CD8-positive, alpha-beta memory T cell (primary cell): ENCODE results near the gene RORB. TPM values are rescaled to one million over a fixed set of nuclear protein-coding genes. Genes with fewer than 3 reads are reported as not detected.

Source experiments
- CTCF ChIA-PET: fragments of 350-600 bp; sonication (Branson Sonifier 250); formaldehyde crosslinking; loops from one replicate; lab custom pipeline; 2021; ENCODE audit warnings: antibody characterized with exemption; lab: Charles Lee
- POLR2A ChIA-PET: fragments of 350-600 bp; sonication (Branson Sonifier 250); formaldehyde crosslinking; loops from one replicate; lab custom pipeline; 2021; ENCODE audit warnings: antibody characterized with exemption; lab: Charles Lee
- DNase-seq, 5 donors: peaks; one replicate each; pipeline versions ENCODE4 v3.0.0 to v3.0.0-alpha.2; 2020 to 2022; ENCODE audit warnings: mixed read lengths in 1 of 5
- H3K27ac ChIP-seq: one replicate; pipeline ENCODE4 v1.7.0; 2013; ENCODE audit warnings: low read depth, mild to moderate bottlenecking, low read length, moderate library complexity
- H3K27me3 ChIP-seq: 2 replicates; pipeline ENCODE4 v1.7.0; 2013; ENCODE audit warnings: low read length, mild to moderate bottlenecking; ENCODE audit not compliant: insufficient read depth, poor library complexity, severe bottlenecking
- H3K36me3 ChIP-seq: 2 replicates; pipeline ENCODE4 v1.7.0; 2013; ENCODE audit warnings: mild to moderate bottlenecking, low read length, moderate library complexity; ENCODE audit not compliant: insufficient read depth
- H3K4me1 ChIP-seq: 2 replicates; pipeline ENCODE4 v1.7.0; 2013; ENCODE audit warnings: mild to moderate bottlenecking, low read length, moderate library complexity; ENCODE audit not compliant: insufficient read depth
- H3K4me3 ChIP-seq: 2 replicates; pipeline ENCODE4 v1.7.0; 2013; ENCODE audit warnings: mild to moderate bottlenecking, low read length
- H3K9me3 ChIP-seq: 2 replicates; pipeline ENCODE4 v1.7.0; 2013; ENCODE audit warnings: mild to moderate bottlenecking, low read length
- H3K27ac Mint-ChIP-seq, 8 donors: one replicate each; pipeline ENCODE4 v1.8.0; 2020 to 2021; ENCODE audit warnings: mixed read lengths in 8 of 8, mild to moderate bottlenecking in 6 of 8, inconsistent platforms in 3 of 8, moderate library complexity in 3 of 8
- H3K27me3 Mint-ChIP-seq, 2 donors: one replicate each; pipeline ENCODE4 v1.8.0; 2020 to 2021; ENCODE audit warnings: mixed read lengths in 2 of 2, mild to moderate bottlenecking in 1 of 2, moderate library complexity in 1 of 2
- H3K36me3 Mint-ChIP-seq, 3 donors: one replicate each; pipeline ENCODE4 v1.8.0; 2020 to 2021; ENCODE audit warnings: mixed read lengths in 3 of 3, inconsistent platforms in 1 of 3, mild to moderate bottlenecking in 1 of 3
- H3K4me1 Mint-ChIP-seq, 3 donors: one replicate each; pipeline ENCODE4 v1.8.0; 2020 to 2021; ENCODE audit warnings: mixed read lengths in 3 of 3, inconsistent platforms in 1 of 3, mild to moderate bottlenecking in 1 of 3
- H3K4me3 Mint-ChIP-seq, 7 donors: one replicate each; pipeline ENCODE4 v1.8.0; 2020 to 2021; ENCODE audit warnings: mixed read lengths in 7 of 7, mild to moderate bottlenecking in 6 of 7, moderate library complexity in 4 of 7, inconsistent platforms in 2 of 7
- H3K9me3 Mint-ChIP-seq, 5 donors: one replicate each; pipeline ENCODE4 v1.8.0; 2020 to 2022; ENCODE audit warnings: mixed read lengths in 5 of 5, mild to moderate bottlenecking in 3 of 5, moderate library complexity in 2 of 5, inconsistent platforms in 1 of 5
- polyA plus RNA-seq: library from polyadenylated mRNA; unstranded; fragments of 300-500 nt; fragmentation: Illumina TruSeq; gene quantifications from one replicate; pipeline ENCODE4 v1.2.3, GENCODE V29; 2021
- total RNA-seq, 2 experiments: library from RNA; stranded (reverse); gene quantifications; one replicate each; pipeline ENCODE4 v1.2.3, GENCODE V29; 2021

RORB gene
- total and polyA plus RNA-seq, 3 experiments from 2014 or later: 0.05 TPM; not detected in 2

DNA sequence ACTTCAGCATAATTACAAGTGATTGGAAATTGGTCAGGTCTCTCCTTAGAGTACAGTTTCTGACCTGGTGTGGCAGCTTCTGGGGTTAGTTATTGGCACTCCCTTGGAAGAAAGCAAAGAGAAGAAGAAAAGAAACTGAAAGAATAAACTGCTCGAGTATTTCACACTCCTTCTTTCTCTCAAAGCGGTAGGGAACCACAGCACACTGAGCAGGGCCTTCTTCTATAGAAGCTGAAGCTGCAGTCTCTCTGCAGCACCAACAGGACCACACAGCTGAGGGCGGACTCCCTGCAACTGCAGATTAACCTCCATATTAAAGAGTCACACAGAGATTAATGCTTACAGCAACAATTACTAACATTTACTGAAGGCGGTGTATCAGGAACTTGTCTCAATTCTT is 238.6 kb downstream of the RORB start:
- no peaks in the 10 kb centered on the region for H3K36me3 ChIP-seq
- CTCF ChIA-PET: no interaction called here
- peak overlapping the region in 1 of 8 donors; percentile 22 for H3K27ac Mint-ChIP-seq
- no peaks in the 10 kb centered on the region for H3K9me3 ChIP-seq
- no peak overlapping the region for H3K4me3 ChIP-seq
- no peaks in the 10 kb centered on the region for H3K4me1 ChIP-seq
- no peak for DNase-seq
- peaks cover 0 to 7% (median 3%) of the 10 kb centered on the region in 3 donors for H3K4me1 Mint-ChIP-seq
- H3K27me3 Mint-ChIP-seq: peaks cover 2 to 3% of the 10 kb centered on the region in 2 donors
- H3K9me3 Mint-ChIP-seq: no peaks in the 10 kb centered on the region
- H3K27me3 ChIP-seq: no peaks in the 10 kb centered on the region
- H3K36me3 Mint-ChIP-seq: no peaks in the 10 kb centered on the region
- POLR2A ChIA-PET: no interaction called here
- H3K4me3 Mint-ChIP-seq: peak overlapping the region in 1 of 7 donors; percentile 12
- no peak overlapping the region for H3K27ac ChIP-seq

DNA sequence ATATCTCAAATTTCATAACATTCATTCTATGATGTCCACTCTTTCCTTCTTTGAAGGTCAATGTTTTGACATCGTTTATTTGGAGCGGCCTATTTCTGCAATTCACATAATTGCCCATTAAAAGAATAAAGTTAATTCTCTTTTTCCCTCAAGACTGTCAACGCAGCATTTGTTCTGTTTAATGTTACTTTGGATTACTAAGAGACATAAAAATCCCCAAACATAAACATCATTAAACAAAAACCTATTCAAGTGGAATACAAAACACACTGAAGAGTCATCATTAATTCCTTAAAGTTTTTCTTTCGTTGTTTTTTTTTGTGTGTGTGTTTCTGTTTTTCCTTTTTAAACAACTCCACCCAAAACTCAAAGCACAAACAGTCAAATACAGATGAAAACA is 239.5 kb downstream of the RORB start:
- CTCF ChIA-PET: interaction anchor here (1.5 kb wide), 1 partner anchor 9 kb away, joined by 3 read pairs; no protein-coding TSS in a partner anchor
- peaks cover 0 to 7% (median 3%) of the 10 kb centered on the region in 3 donors for H3K4me1 Mint-ChIP-seq
- POLR2A ChIA-PET: no interaction called here
- no peak overlapping the region for H3K27ac ChIP-seq
- no peaks in the 10 kb centered on the region for H3K36me3 Mint-ChIP-seq
- no peaks in the 10 kb centered on the region for H3K9me3 Mint-ChIP-seq
- no peak overlapping the region for H3K4me3 ChIP-seq
- no peaks in the 10 kb centered on the region for H3K27me3 ChIP-seq
- H3K36me3 ChIP-seq: no peaks in the 10 kb centered on the region
- peaks cover 2 to 10% of the 10 kb centered on the region in 2 donors for H3K27me3 Mint-ChIP-seq
- no peak for DNase-seq
- H3K4me1 ChIP-seq: no peaks in the 10 kb centered on the region
- H3K27ac Mint-ChIP-seq: no peak overlapping the region
- H3K4me3 Mint-ChIP-seq: no peak overlapping the region
- H3K9me3 ChIP-seq: no peaks in the 10 kb centered on the region

GRCh38 chr9:74742191-74742790 is 245.2 kb downstream of the RORB start:
- no peak overlapping the region for H3K27ac Mint-ChIP-seq
- H3K4me1 Mint-ChIP-seq: peaks cover 3 to 4% (median 4%) of the 10 kb centered on the region in 3 donors
- Histone ChIP-seq H3K36me3 (no peaks in the 10 kb centered on the region), H3K27me3 (no peaks in the 10 kb centered on the region), H3K4me3 (no peak overlapping the region), H3K27ac (no peak overlapping the region), H3K4me1 (no peaks in the 10 kb centered on the region), H3K9me3 (no peaks in the 10 kb centered on the region)
- no peaks in the 10 kb centered on the region for H3K36me3 Mint-ChIP-seq
- H3K9me3 Mint-ChIP-seq: peaks cover 0 to 2% (median 0%) of the 10 kb centered on the region in 5 donors
- CTCF ChIA-PET: interaction anchor here (1.0 to 1.2 kb wide), 2 partner anchors 12 to 30 kb away, joined by 3 to 4 read pairs; no protein-coding TSS in a partner anchor
- no peak for DNase-seq
- peaks cover 11 to 48% of the 10 kb centered on the region in 2 donors for H3K27me3 Mint-ChIP-seq
- H3K4me3 Mint-ChIP-seq: no peak overlapping the region
- POLR2A ChIA-PET: no interaction called here
